Endothelial cell of umbilical vein (primary cell): Measurements from ENCODE around the gene ENTR1. TPM values are rescaled to one million over a fixed set of nuclear protein-coding genes. Genes with fewer than 3 reads are reported as not detected.

Source experiments
- BruUV-seq: library from RNA; stranded (reverse); fragments of 400-500 nt; replicated peaks from 2 replicates; lab custom pipeline; 2021; lab: Mats Ljungman, UMichigan
- CTCF ChIA-PET: fragments of 300-600, 350-600 bp; sonication (Branson Sonifier 250); formaldehyde crosslinking; loops from one replicate; lab custom pipeline; 2021; ENCODE audit warnings: antibody characterized with exemption, inconsistent platforms; lab: Charles Lee
- POLR2A ChIA-PET: fragments of 300-600, 350-600 bp; sonication (Branson Sonifier 250); formaldehyde crosslinking; loops from one replicate; lab custom pipeline; 2021; ENCODE audit warnings: antibody characterized with exemption, inconsistent platforms; lab: Charles Lee
- DNase-seq: peaks from one replicate; pipeline ENCODE4 v3.0.0-alpha.2; 2011; ENCODE audit warnings: low read depth, low spot score
- FAIRE-seq: peaks from 2 replicates; lab custom pipeline; 2011; peaks lifted over from hg19 to GRCh38; lab: Jason Lieb, UNC
- H2AFZ ChIP-seq: 2 replicates; pipeline ENCODE4 v1.6.0; 2012; ENCODE audit warnings: low read depth, low read length, control low read depth, inconsistent platforms
- H3K27ac ChIP-seq: 2 replicates; pipeline ENCODE4 v1.5.1; 2011; ENCODE audit warnings: low read depth, mild to moderate bottlenecking, control low read depth, low read length, moderate library complexity; ENCODE audit not compliant: insufficient read depth
- H3K27me3 ChIP-seq, 2 experiments: 2 replicates each; pipeline versions ENCODE4 v1.6.0 to v1.6.1; 2011; ENCODE audit warnings: low read length in 2 of 2, mixed read lengths in 1 of 2; ENCODE audit not compliant: control insufficient read depth in 2 of 2, insufficient read depth in 2 of 2
- H3K36me3 ChIP-seq, 2 experiments: 2 replicates in 1 of 2; 3 replicates in 1 of 2; pipeline ENCODE4 v1.5.1; 2011; ENCODE audit warnings: low read length in 2 of 2, mild to moderate bottlenecking in 1 of 2, moderate library complexity in 1 of 2; ENCODE audit not compliant: control insufficient read depth in 2 of 2, insufficient read depth in 2 of 2; ENCODE audit errors: extremely low read depth in 1 of 2
- H3K4me1 ChIP-seq: 3 replicates; pipeline ENCODE4 v1.5.1; 2011; ENCODE audit warnings: mild to moderate bottlenecking, low read length; ENCODE audit not compliant: control insufficient read depth, insufficient read depth; ENCODE audit errors: extremely low read depth
- H3K4me2 ChIP-seq: 2 replicates; pipeline ENCODE4 v1.6.1; 2011; ENCODE audit warnings: low read length, control low read depth, mixed read lengths; ENCODE audit not compliant: insufficient read depth
- H3K4me3 ChIP-seq, 3 experiments: fragments of 200-600 bp in 1 of 3; sonication (generic), shearing (Covaris generic) in 1 of 3; replicated peaks in 1 of 3; 2 replicates each; pipeline ENCODE4 v1.5.1; 2011 to 2016; ENCODE audit warnings: control low read depth in 3 of 3, low read length in 3 of 3, mild to moderate bottlenecking in 2 of 3, inconsistent platforms in 1 of 3, low read depth in 1 of 3, moderate library complexity in 1 of 3; ENCODE audit not compliant: insufficient read depth in 1 of 3
- H3K79me2 ChIP-seq: 2 replicates; pipeline ENCODE4 v1.6.0; 2012; ENCODE audit warnings: low read length, inconsistent platforms; ENCODE audit not compliant: control insufficient read depth, insufficient read depth
- H3K9ac ChIP-seq: replicated peaks from 2 replicates; pipeline ENCODE3; 2011; ENCODE audit warnings: low read length, control low read depth; ENCODE audit not compliant: insufficient read depth; ENCODE audit errors: extremely low read depth
- H3K9me1 ChIP-seq: replicated peaks from 3 replicates; pipeline ENCODE4 v1.6.0; 2011; ENCODE audit warnings: mild to moderate bottlenecking, low read length; ENCODE audit not compliant: control insufficient read depth, insufficient read depth; ENCODE audit errors: extremely low read depth
- H3K9me3 ChIP-seq: replicated peaks from 2 replicates; pipeline ENCODE4 v1.5.1; 2012; ENCODE audit warnings: low read length, inconsistent platforms; ENCODE audit not compliant: control insufficient read depth, insufficient read depth
- H4K20me1 ChIP-seq: replicated peaks from 2 replicates; pipeline ENCODE3; 2011; ENCODE audit warnings: mild to moderate bottlenecking, low read length; ENCODE audit not compliant: control insufficient read depth, insufficient read depth; ENCODE audit errors: extremely low read depth
- CTCF ChIP-seq, 2 donors: IDR thresholded peaks; 1 replicate in 1 of 2; 2 replicates in 1 of 2; pipeline ENCODE4 v1.5.1; 2011; ENCODE audit warnings: low read length in 2 of 2, mild to moderate bottlenecking in 2 of 2, moderate library complexity in 2 of 2, control low read depth in 1 of 2, inconsistent platforms in 1 of 2, low read depth in 1 of 2; ENCODE audit not compliant: insufficient read depth in 1 of 2; ENCODE audit errors: extremely low read depth in 1 of 2
- EZH2 ChIP-seq: IDR thresholded peaks from 2 replicates; pipeline ENCODE4 v1.6.1; 2012; ENCODE audit warnings: borderline replicate concordance, low read depth, mild to moderate bottlenecking, moderate library complexity, low read length, inconsistent platforms; ENCODE audit not compliant: severe bottlenecking
- FOS ChIP-seq: IDR thresholded peaks from 2 replicates; pipeline ENCODE4 v1.6.1; 2011; ENCODE audit warnings: mild to moderate bottlenecking, low read length, moderate library complexity, borderline replicate concordance; ENCODE audit not compliant: insufficient read depth
- GATA2 ChIP-seq: IDR thresholded peaks from 2 replicates; pipeline ENCODE4 v1.7.0; 2011; ENCODE audit warnings: low read depth, mild to moderate bottlenecking, moderate library complexity, mixed read lengths, low read length; ENCODE audit not compliant: insufficient read length, insufficient read depth
- JUN ChIP-seq: IDR thresholded peaks from 2 replicates; pipeline ENCODE4 v1.6.1; 2011; ENCODE audit warnings: borderline replicate concordance, low read depth; ENCODE audit not compliant: insufficient read length, insufficient read depth
- MAX ChIP-seq: IDR thresholded peaks from 2 replicates; pipeline ENCODE4 v1.6.1; 2011; ENCODE audit not compliant: insufficient read depth, insufficient read length
- MYC ChIP-seq: IDR thresholded peaks from one replicate; pipeline ENCODE4 v1.6.1; 2011; ENCODE audit warnings: mild to moderate bottlenecking, low read depth, low read length
- POLR2A ChIP-seq: IDR thresholded peaks from 2 replicates; pipeline ENCODE4 v1.6.1; 2012; ENCODE audit warnings: low read depth, mild to moderate bottlenecking, control low read depth, low read length
- POLR2AphosphoS5 ChIP-seq: IDR thresholded peaks from 2 replicates; pipeline ENCODE4 v1.6.1; 2012; ENCODE audit warnings: low read depth, mild to moderate bottlenecking, control low read depth, low read length, moderate library complexity; ENCODE audit not compliant: insufficient read depth
- dilution Hi-C: fragments of 300-500 bp; cut with MboI; formaldehyde crosslinking; loops from one replicate; pipeline ENCODE4 v1.15.0; 2019; ENCODE audit warnings: low sequenced_read_pairs; ENCODE audit not compliant: extremely low pct_ligation_motif_present
- intact Hi-C: fragments of 100-400 bp; cut with micrococcal nuclease; formaldehyde crosslinking; loops from one replicate; pipeline ENCODE4 v1.10.0; 2022
- polyA plus RNA-seq, 4 experiments: library from polyadenylated mRNA; depleted of rRNA in 3 of 4; stranded (reverse) in 3 of 4; unstranded in 1 of 4; fragments of >200 nt; gene quantifications; 2 replicates each; pipeline versions ENCODE4 v1.2.1 to v1.2.3, GENCODE V29; 2011 to 2012; ENCODE audit warnings: missing spikeins in 1 of 4
- total RNA-seq: library from RNA; stranded (reverse); gene quantifications from 2 replicates; pipeline ENCODE4 v1.2.3, GENCODE V29; 2021

ENTR1 gene
- total and polyA plus RNA-seq, 2 donors (not counting 3 experiments of a cell fraction or from before 2014, with no cell fraction given): 36.0 to 61.6 TPM

- Histone ChIP-seq H3K9me3 (no peaks in the 10 kb centered on the region), H3K79me2 (no peaks in the 10 kb centered on the region), H4K20me1 (no peaks in the 10 kb centered on the region), H2AFZ (no peak overlapping the region), H3K9me1 (no peaks in the 10 kb centered on the region), H3K36me3 (peaks cover 11 to 75% of the 10 kb centered on the region in 2 experiments), H3K27me3 (no peaks in the 10 kb centered on the region), H3K9ac (no peak overlapping the region), H3K27ac (no peak overlapping the region), H3K4me3 (no peak overlapping the region), H3K4me2 (no peak overlapping the region), H3K4me1 (no peaks in the 10 kb centered on the region)
- ChIA-PET POLR2A (no interaction called here), CTCF (interaction anchor here (0.8 to 1.5 kb wide), 3 partner anchors 12 to 52 kb away, joined by 3 to 4 read pairs (median 3); no protein-coding TSS in a partner anchor)
- dilution Hi-C loops: no loop called here
- BruUV-seq: no TSS peak
- DNase-seq: no peak
- TF ChIP-seq FOS: no peak
- no peak for FAIRE-seq
- intact Hi-C loops: no loop called here
Observed at GRCh38 chr9:136391737-136392537, 18.5 kb downstream of the ENTR1 start.

GRCh38 chr9:136389396-136389795, 21.0 kb downstream of the ENTR1 start:
- POLR2A ChIA-PET: no interaction called here
- CTCF ChIA-PET: interaction anchor here (0.8 to 2.2 kb wide), 3 partner anchors 12 to 77 kb away, joined by 4 to 5 read pairs (median 4); no protein-coding TSS in a partner anchor

More at GRCh38 chr9:136389396-136389795, 21.0 kb downstream of the ENTR1 start:
- H3K9me3 ChIP-seq: no peaks in the 10 kb centered on the region
- no peak for DNase-seq
- no peak overlapping the region for H3K27ac ChIP-seq
- BruUV-seq: no TSS peak
- no peak overlapping the region for H3K9ac ChIP-seq
- no peaks in the 10 kb centered on the region for H3K79me2 ChIP-seq
- dilution Hi-C loops: no loop called here
- no peaks in the 10 kb centered on the region for H3K4me1 ChIP-seq
- peaks cover 6 to 57% of the 10 kb centered on the region in 2 experiments for H3K36me3 ChIP-seq
- no peak overlapping the region for H2AFZ ChIP-seq
- no peaks in the 10 kb centered on the region for H3K27me3 ChIP-seq
- no peaks in the 10 kb centered on the region for H4K20me1 ChIP-seq
- no peaks in the 10 kb centered on the region for H3K9me1 ChIP-seq
- no peak for FAIRE-seq
- no peak overlapping the region for H3K4me2 ChIP-seq
- intact Hi-C loops: no loop called here
- no peak overlapping the region for H3K4me3 ChIP-seq
- TF ChIP-seq EZH2: no peak
- TF ChIP-seq CTCF (IDR thresholded peaks at IDR 0.05; ENCODE audit: extremely low read depth in 1 of 2, insufficient read depth in 1 of 2, low read depth in 1 of 2, low read length in 2 of 2): no peak
- TF ChIP-seq JUN: no peak
- TF ChIP-seq FOS: no peak
- TF ChIP-seq POLR2A: no peak
- no peak for TF ChIP-seq GATA2
- TF ChIP-seq MAX: no peak
- TF ChIP-seq MYC: no peak
- TF ChIP-seq POLR2AphosphoS5: no peak
